NT2/D1 (cell line): ENCODE results near the gene KIZ.

Source experiments
- SUZ12 ChIP-seq: IDR thresholded peaks from 2 replicates; pipeline ENCODE4 v1.6.1; 2011; ENCODE audit not compliant: insufficient read length, insufficient read depth; ENCODE audit errors: extremely low read depth
- YY1 ChIP-seq: IDR thresholded peaks from 2 replicates; pipeline ENCODE4 v1.6.1; 2011; ENCODE audit not compliant: insufficient read length, insufficient read depth

- TF ChIP-seq YY1 (no peak), SUZ12 (no peak)
These were observed 163.8 kb downstream of the KIZ start for GRCh38 chr20:21289651-21290050.
